ENCODE data around the gene CHRNB4. TPM values are rescaled to one million over a fixed set of nuclear protein-coding genes. Genes with fewer than 3 reads are reported as not detected.
"Not testable (repeated sequence)": the region's sequence is repeated elsewhere in the genome, so short reads cannot be mapped to it uniquely, and the experiment has no call there.

Gene CHRNB4
- total RNA-seq, 1 donor from 2014 or later, result 0.41 TPM

GRCh38 chr15:78619022-78619950, 21.7 kb downstream of the CHRNB4 start:
- DNase-seq (ENCODE audit: low spot score in 2 of 2) (peak in 1 of 2 donors; percentile 28), FAIRE-seq (no peak)

- FAIRE-seq, result no peak
- peak; percentile 74 to 84 for DNase-seq (ENCODE audit: low spot score in 2 of 2)
These were observed 22.5 kb downstream of the CHRNB4 start for GRCh38 chr15:78618490-78618934.

- DNase-seq (ENCODE audit: low spot score in 2 of 2) (no peak), FAIRE-seq (no peak)
These were observed 22.9 kb downstream of the CHRNB4 start for GRCh38 chr15:78618064-78618463.

- no peak for DNase-seq (ENCODE audit: low spot score in 2 of 2)
- no peak for FAIRE-seq
These were observed 23.5 kb downstream of the CHRNB4 start for GRCh38 chr15:78617516-78617915.

DNA sequence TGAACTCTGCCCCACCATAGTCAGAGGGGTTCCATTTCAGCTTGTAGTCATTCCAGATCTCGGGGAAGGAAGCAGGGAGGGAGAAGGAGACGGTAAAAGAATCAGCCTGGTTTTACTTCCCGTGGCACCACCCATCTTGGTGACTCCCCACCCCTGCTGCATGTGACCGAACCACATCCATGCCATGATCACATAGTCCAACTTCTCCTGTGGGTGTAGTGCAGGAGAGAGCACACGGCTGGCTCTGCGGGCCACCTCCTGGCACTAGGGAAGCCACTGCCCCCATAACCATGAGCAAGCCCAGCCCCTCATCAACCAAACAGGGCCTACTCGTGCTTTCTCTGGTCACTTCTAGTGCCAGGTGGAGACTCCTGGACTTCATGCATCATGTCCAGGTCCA, 23.9 kb downstream of the CHRNB4 start:
- no peak for FAIRE-seq

GRCh38 chr15:78616506-78616905, 24.5 kb downstream of the CHRNB4 start:
- no peak for FAIRE-seq
- peak in 1 of 2 donors; percentile 4 for DNase-seq (ENCODE audit: low spot score in 2 of 2)

More for the DNA sequence above, 23.9 kb downstream of the CHRNB4 start:
- peak in 1 of 2 donors; percentile 3 for DNase-seq (ENCODE audit: low spot score in 2 of 2)

- FAIRE-seq, result no peak
- DNase-seq (ENCODE audit: low spot score in 2 of 2), result peak in 1 of 2 donors; percentile 4
These were observed 25.8 kb downstream of the CHRNB4 start for GRCh38 chr15:78615151-78615589.

DNA sequence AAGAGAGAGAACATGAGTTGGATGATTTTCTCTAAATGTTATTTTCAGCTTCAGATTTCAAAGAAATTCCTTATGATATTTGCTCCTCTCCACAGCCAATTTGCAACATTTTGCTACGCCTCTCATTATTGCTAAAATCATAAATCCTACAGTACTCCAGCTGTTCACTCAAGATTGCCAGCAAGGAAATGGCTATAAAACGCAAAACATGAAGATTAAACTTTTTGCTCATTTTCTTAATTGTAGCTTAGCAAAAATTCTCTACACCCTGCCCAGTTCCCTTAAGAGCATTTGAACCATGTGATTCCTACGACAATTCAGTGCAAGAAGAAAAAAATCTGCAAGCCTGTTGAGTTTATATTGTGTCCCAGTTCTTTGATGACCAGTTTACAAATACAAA, 27.0 kb downstream of the CHRNB4 start:
- FAIRE-seq, result no peak

GRCh38 chr15:78609551-78609950, 31.5 kb downstream of the CHRNB4 start:
- FAIRE-seq; DNase-seq (ENCODE audit: low spot score in 2 of 2): not testable (repeated sequence)

More for the DNA sequence above, 27.0 kb downstream of the CHRNB4 start:
- no peak for DNase-seq (ENCODE audit: low spot score in 2 of 2)

DNA sequence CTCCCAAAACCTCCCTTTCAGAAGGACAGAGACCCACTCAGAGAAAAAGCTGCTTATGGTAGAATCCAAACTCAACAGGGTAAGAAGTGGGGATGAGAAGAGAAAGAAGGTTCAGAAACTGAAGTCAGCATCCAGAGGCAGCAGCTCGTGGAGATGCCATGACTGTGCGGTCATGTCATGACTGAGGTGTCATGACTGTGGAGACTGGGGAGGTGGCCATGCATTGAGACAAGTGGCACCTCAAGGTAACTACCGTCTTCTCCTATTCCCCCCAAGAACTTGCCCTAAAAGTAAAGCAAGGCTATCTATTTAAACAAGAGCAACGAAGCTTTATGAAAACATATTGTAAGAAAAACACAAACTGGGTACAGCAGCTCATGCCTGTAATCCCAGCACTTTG, 35.3 kb downstream of the CHRNB4 start:
- DNase-seq (ENCODE audit: low spot score in 2 of 2) (no peak), FAIRE-seq (no peak)

GRCh38 chr15:78605201-78605600, 35.8 kb downstream of the CHRNB4 start:
- DNase-seq (ENCODE audit: low spot score in 2 of 2), result no peak

DNA sequence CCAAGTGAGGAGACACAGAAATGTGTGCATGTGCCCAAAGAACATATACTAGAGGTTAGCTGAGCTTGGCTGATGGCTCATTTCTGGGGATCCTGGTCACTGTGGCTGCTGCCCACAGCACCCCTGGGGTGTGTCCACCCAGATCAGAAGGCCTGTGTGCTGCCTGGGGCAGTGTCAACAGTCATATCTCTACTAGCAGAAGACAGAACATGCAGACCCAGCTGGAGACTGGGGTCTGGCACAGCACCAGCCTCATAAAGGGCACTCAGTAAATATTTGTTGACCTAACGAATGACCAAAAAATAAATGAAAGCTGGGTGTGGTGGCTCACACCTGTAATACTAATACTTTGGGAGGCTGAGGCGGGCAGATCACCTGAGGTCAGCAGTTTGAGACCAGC, 36.6 kb downstream of the CHRNB4 start:
- no peak for FAIRE-seq
- DNase-seq (ENCODE audit: low spot score in 2 of 2), result no peak

More at GRCh38 chr15:78605201-78605600, 35.8 kb downstream of the CHRNB4 start:
- no peak for FAIRE-seq

DNA sequence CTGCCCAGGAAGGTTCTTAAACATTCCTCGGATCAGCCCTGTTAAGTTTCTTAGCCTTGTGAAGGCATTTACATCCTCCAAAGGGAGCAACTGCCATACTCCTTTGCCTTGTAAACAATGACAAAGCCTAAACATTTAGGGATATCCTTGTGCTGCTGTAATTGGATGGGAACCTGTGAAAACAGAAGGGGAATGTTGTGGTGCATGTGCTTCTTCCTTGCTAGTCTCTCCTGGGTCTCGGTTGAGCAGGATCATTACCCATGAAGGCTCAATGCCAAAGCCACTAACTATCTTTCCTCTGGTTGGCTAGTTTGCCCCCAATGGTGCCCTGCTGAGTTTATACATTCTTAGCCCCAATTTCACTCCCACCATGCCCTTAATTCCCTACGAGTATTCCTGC, 37.5 kb downstream of the CHRNB4 start:
- FAIRE-seq (no peak), DNase-seq (ENCODE audit: low spot score in 2 of 2) (no peak)

GRCh38 chr15:78599189-78599588, 41.8 kb downstream of the CHRNB4 start:
- DNase-seq (ENCODE audit: low spot score in 2 of 2), result no peak
- no peak for FAIRE-seq

GRCh38 chr15:78598348-78598747, 42.7 kb downstream of the CHRNB4 start:
- DNase-seq (ENCODE audit: low spot score in 2 of 2) (no peak), FAIRE-seq (no peak)

DNA sequence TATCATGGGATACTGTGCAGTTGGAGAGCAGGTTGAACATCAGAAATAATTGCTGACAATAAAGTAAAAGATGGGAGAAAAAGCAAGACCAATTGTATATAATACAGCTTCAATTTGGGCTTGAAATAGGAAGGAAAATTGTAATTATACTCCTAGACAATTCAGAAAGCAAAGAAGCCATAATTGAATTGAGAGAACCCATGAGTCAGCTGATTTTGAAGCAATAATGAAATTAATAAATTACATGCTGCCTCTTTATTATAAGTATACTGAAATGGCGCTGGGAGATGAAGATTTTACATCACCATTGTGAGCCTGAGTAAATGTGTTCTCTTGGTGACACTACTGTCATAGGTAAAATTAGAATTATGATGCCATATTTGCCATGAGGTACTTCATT, 43.4 kb downstream of the CHRNB4 start:
- DNase-seq (ENCODE audit: low spot score in 2 of 2), result no peak

DNA sequence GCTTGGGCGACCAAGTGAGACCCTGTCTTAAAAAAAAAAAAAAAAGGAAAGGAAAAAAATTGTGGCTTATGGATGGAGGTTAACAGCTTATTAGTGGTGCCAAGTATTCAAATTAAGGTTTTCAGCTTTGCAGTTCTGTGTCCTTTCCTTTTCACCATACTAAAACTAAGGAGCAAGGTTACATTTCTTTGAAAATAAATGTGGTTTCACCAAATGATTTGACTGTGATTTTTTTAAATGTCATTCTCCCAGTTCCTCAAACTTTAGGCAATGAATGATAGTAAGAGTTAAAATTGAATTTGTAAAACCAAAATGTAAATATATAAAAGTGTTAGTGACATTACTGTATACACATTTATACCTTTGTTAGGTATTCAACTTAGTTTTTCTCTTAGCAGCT, 66.1 kb downstream of the CHRNB4 start:
- FAIRE-seq, result no peak

More for the DNA sequence above, 43.4 kb downstream of the CHRNB4 start:
- FAIRE-seq, result no peak

More for the DNA sequence above, 66.1 kb downstream of the CHRNB4 start:
- DNase-seq (ENCODE audit: low spot score in 2 of 2), result no peak

Small RNAs within 50 kb of the gene (small RNA-seq; reads per million reads assigned to genes)
- gene AC067863.2, result not detected

Other genes with a start within 250 kb of the CHRNB4 start
- gene IREB2, start 203.0 kb downstream of the CHRNB4 start, total RNA-seq, result 67.7 TPM
- gene HYKK, start 133.6 kb downstream of the CHRNB4 start, total RNA-seq, result 0.41 TPM
- 105 TPM for gene PSMA4, start 100.8 kb downstream of the CHRNB4 start, total RNA-seq
- 11.4 TPM for gene CHRNA5, start 75.7 kb downstream of the CHRNB4 start, total RNA-seq
- gene CHRNA3, start 20.2 kb downstream of the CHRNB4 start, total RNA-seq, result 0.41 TPM
- 8.6 TPM for gene ADAMTS7, start 170.3 kb upstream of the CHRNB4 start, total RNA-seq
- 1,097 TPM for gene MORF4L1, start 231.7 kb upstream of the CHRNB4 start, total RNA-seq